ENCODE measurements around the gene TMEM140.

TMEM140 gene

GRCh38 chr7:135195156-135195555 lies 47.3 kb downstream of the TMEM140 start:
- no peak for TF ChIP-seq CTCF (IDR thresholded peaks at IDR 0.05; ENCODE audit: control extremely low read depth, extremely low read depth, low read depth, missing control alignments)
- ChIA-PET POLR2A (no interaction called here), CTCF (interaction anchor here (0.9 to 4.3 kb wide), 3 partner anchors 8 to 25 kb away, joined by 3 to 17 read pairs (median 13); partner anchors contain the start of gene CYREN)
- no peak for DNase-seq (ENCODE audit: extremely low spot score)

GRCh38 chr7:135195968-135196629 lies 48.2 kb downstream of the TMEM140 start:
- TF ChIP-seq CTCF (IDR thresholded peaks at IDR 0.05; ENCODE audit: control extremely low read depth, extremely low read depth, low read depth, missing control alignments) = no peak
- CTCF ChIA-PET = interaction anchor here (1.4 to 4.3 kb wide), 4 partner anchors 8 to 26 kb away, joined by 6 to 17 read pairs (median 14); partner anchors contain the start of gene CYREN
- no peak for DNase-seq (ENCODE audit: extremely low spot score)
- POLR2A ChIA-PET = no interaction called here

GRCh38 chr7:135197343-135197742 lies 49.5 kb downstream of the TMEM140 start:
- no peak for TF ChIP-seq CTCF (IDR thresholded peaks at IDR 0.05; ENCODE audit: control extremely low read depth, extremely low read depth, low read depth, missing control alignments)
- ChIA-PET POLR2A (interaction anchor here (0.9 kb wide), 1 partner anchor 11 kb away, joined by 3 read pairs; no protein-coding TSS in a partner anchor), CTCF (interaction anchor here (1.0 to 4.3 kb wide), 4 partner anchors 9 to 210 kb away, joined by 3 to 17 read pairs (median 10); partner anchors contain the start of gene CYREN)
- DNase-seq (ENCODE audit: extremely low spot score) = no peak

GRCh38 chr7:135197906-135198655 lies 50.2 kb downstream of the TMEM140 start:
- no peak for DNase-seq (ENCODE audit: extremely low spot score)
- POLR2A ChIA-PET = interaction anchor here (0.9 kb wide), 1 partner anchor 11 kb away, joined by 3 read pairs; no protein-coding TSS in a partner anchor
- CTCF ChIA-PET = interaction anchor here (0.7 to 4.3 kb wide), 8 partner anchors 10 to 211 kb away, joined by 3 to 17 read pairs (median 3); partner anchors contain the start of gene CYREN

GRCh38 chr7:135199439-135199838 lies 51.6 kb downstream of the TMEM140 start:
- CTCF ChIA-PET = interaction anchor here (4.0 kb wide), 1 partner anchor 12 kb away, joined by 16 read pairs; no protein-coding TSS in a partner anchor
- no peak for DNase-seq (ENCODE audit: extremely low spot score)
- no peak for TF ChIP-seq CTCF (IDR thresholded peaks at IDR 0.05; ENCODE audit: control extremely low read depth, extremely low read depth, low read depth, missing control alignments)
- POLR2A ChIA-PET = no interaction called here

More at GRCh38 chr7:135197906-135198655, 50.2 kb downstream of the TMEM140 start:
- no peak for TF ChIP-seq CTCF (IDR thresholded peaks at IDR 0.05; ENCODE audit: control extremely low read depth, extremely low read depth, low read depth, missing control alignments)

- ChIA-PET CTCF (interaction anchor here (1.1 to 1.3 kb wide), 2 partner anchors 9 to 12 kb away, joined by 6 to 7 read pairs; no protein-coding TSS in a partner anchor), POLR2A (no interaction called here)
- no peak for TF ChIP-seq CTCF (IDR thresholded peaks at IDR 0.05; ENCODE audit: control extremely low read depth, extremely low read depth, low read depth, missing control alignments)
- no peak for DNase-seq (ENCODE audit: extremely low spot score)
These were observed 53.0 kb downstream of the TMEM140 start for GRCh38 chr7:135200821-135201331.

Measured in GM10248 (cell line).